H1 (cell line): Measurements from ENCODE around the gene NKAIN2. TPM values are rescaled to one million over a fixed set of nuclear protein-coding genes. Genes with fewer than 3 reads are reported as not detected.

Experiments used
- CTCF ChIA-PET: fragments of 300-600 bp; sonication (Branson Sonifier 250); formaldehyde crosslinking; loops from one replicate; lab custom pipeline; 2021; ENCODE audit not compliant: partially characterized antibody; lab: Charles Lee
- POLR2A ChIA-PET: fragments of 300-600 bp; sonication (Branson Sonifier 250); formaldehyde crosslinking; loops from one replicate; lab custom pipeline; 2021; ENCODE audit warnings: inconsistent platforms; ENCODE audit not compliant: partially characterized antibody; lab: Charles Lee
- DNase-seq, 2 experiments: peaks; one replicate each; pipeline versions ENCODE4 v3.0.0 to v3.0.0-alpha.2; 2010 to 2022; ENCODE audit warnings: low spot score in 2 of 2, low read depth in 1 of 2, mixed read lengths in 1 of 2
- FAIRE-seq: peaks from 2 replicates; lab custom pipeline; 2011; peaks lifted over from hg19 to GRCh38; lab: Jason Lieb, UNC
- H2AFZ ChIP-seq: 2 replicates; pipeline ENCODE4 v1.8.1; 2012; ENCODE audit warnings: low read length, inconsistent platforms
- H2AK5ac ChIP-seq: 2 replicates; pipeline ENCODE4 v1.6.1; 2013; ENCODE audit warnings: low read depth, low read length
- H2BK120ac ChIP-seq: replicated peaks from 2 replicates; pipeline ENCODE3; 2013; ENCODE audit warnings: low read depth, low read length, inconsistent platforms
- H2BK12ac ChIP-seq: 2 replicates; pipeline ENCODE4 v1.6.1; 2013; ENCODE audit warnings: low read depth, low read length
- H2BK15ac ChIP-seq: 2 replicates; pipeline ENCODE4 v1.6.1; 2013; ENCODE audit warnings: low read length
- H2BK20ac ChIP-seq: 2 replicates; pipeline ENCODE4 v1.6.1; 2013; ENCODE audit warnings: low read length
- H2BK5ac ChIP-seq: 2 replicates; pipeline ENCODE4 v1.6.1; 2013; ENCODE audit warnings: low read depth, low read length
- H3K14ac ChIP-seq: 2 replicates; pipeline ENCODE4 v1.6.1; 2013; ENCODE audit warnings: inconsistent platforms; ENCODE audit not compliant: insufficient read length
- H3K18ac ChIP-seq: 2 replicates; pipeline ENCODE4 v1.6.1; 2013; ENCODE audit warnings: low read length; ENCODE audit errors: extremely low read depth
- H3K23ac ChIP-seq: 2 replicates; pipeline ENCODE4 v1.6.1; 2013; ENCODE audit warnings: inconsistent platforms; ENCODE audit not compliant: insufficient read length
- H3K23me2 ChIP-seq: 2 replicates; pipeline ENCODE4 v1.6.1; 2013; ENCODE audit warnings: low read depth, low read length
- H3K27ac ChIP-seq: 2 replicates; pipeline ENCODE4 v1.6.1; 2011; ENCODE audit warnings: low read depth, low read length, inconsistent platforms
- H3K27me3 ChIP-seq, 4 experiments: replicated peaks in 1 of 4; 1 replicate in 1 of 4; 2 replicates in 3 of 4; pipeline versions ENCODE4 v1.6.1 to v1.8.1; 2011 to 2013; ENCODE audit warnings: low read length in 3 of 4, mild to moderate bottlenecking in 3 of 4, inconsistent platforms in 2 of 4, mixed read lengths in 2 of 4, moderate library complexity in 1 of 4; ENCODE audit not compliant: control insufficient read depth in 3 of 4, insufficient read depth in 3 of 4; ENCODE audit errors: extremely low read depth in 1 of 4
- H3K36me3 ChIP-seq, 4 experiments: 2 replicates each; pipeline versions ENCODE4 v1.6.1 to v1.8.1; 2011 to 2013; ENCODE audit warnings: mild to moderate bottlenecking in 4 of 4, low read length in 3 of 4, moderate library complexity in 2 of 4, control low read depth in 1 of 4, inconsistent platforms in 1 of 4; ENCODE audit not compliant: insufficient read depth in 4 of 4, control insufficient read depth in 2 of 4
- H3K4ac ChIP-seq: replicated peaks from 2 replicates; pipeline ENCODE3; 2013; ENCODE audit warnings: low read length, low read depth, mixed read lengths, inconsistent platforms; ENCODE audit not compliant: insufficient read length
- H3K4me1 ChIP-seq, 4 experiments: replicated peaks in 1 of 4; 1 replicate in 1 of 4; 2 replicates in 3 of 4; pipeline versions ENCODE4 v1.6.1 to v1.8.1; 2011 to 2013; ENCODE audit warnings: low read length in 3 of 4, inconsistent platforms in 2 of 4, mixed read lengths in 1 of 4; ENCODE audit not compliant: insufficient read depth in 4 of 4, control insufficient read depth in 3 of 4
- H3K4me2 ChIP-seq, 2 experiments: 2 replicates each; pipeline versions ENCODE4 v1.6.1 to v1.8.1; 2011 to 2013; ENCODE audit warnings: low read depth in 2 of 2, low read length in 2 of 2, control low read depth in 1 of 2, inconsistent platforms in 1 of 2, mild to moderate bottlenecking in 1 of 2; ENCODE audit not compliant: insufficient read depth in 1 of 2
- H3K4me3 ChIP-seq, 4 experiments: fragments of 200-600, 300-600 bp in 1 of 4; sonication (generic), shearing (Covaris generic), sonication (Bioruptor Twin) in 1 of 4; 2 replicates each; pipeline versions ENCODE4 v1.5.1 to v1.8.1; 2011 to 2016; ENCODE audit warnings: low read length in 4 of 4, low read depth in 3 of 4, control low read depth in 2 of 4, inconsistent platforms in 2 of 4, mild to moderate bottlenecking in 2 of 4, mixed read lengths in 1 of 4, moderate library complexity in 1 of 4; ENCODE audit not compliant: insufficient read depth in 2 of 4; ENCODE audit errors: extremely low read depth in 1 of 4
- H3K56ac ChIP-seq: replicated peaks from 2 replicates; pipeline ENCODE3; 2013; ENCODE audit warnings: low read depth, mild to moderate bottlenecking, mixed read lengths, low read length, inconsistent platforms; ENCODE audit not compliant: insufficient read length
- H3K79me1 ChIP-seq: 2 replicates; pipeline ENCODE4 v1.6.1; 2013; ENCODE audit warnings: low read depth, low read length, control low read depth
- H3K79me2 ChIP-seq, 2 experiments: 2 replicates each; pipeline versions ENCODE4 v1.6.1 to v1.8.1; 2012 to 2013; ENCODE audit warnings: low read length in 2 of 2, mild to moderate bottlenecking in 2 of 2, inconsistent platforms in 1 of 2; ENCODE audit not compliant: insufficient read depth in 2 of 2, control insufficient read depth in 1 of 2
- H3K9ac ChIP-seq, 4 experiments: replicated peaks in 1 of 4; 1 replicate in 1 of 4; 2 replicates in 3 of 4; pipeline versions ENCODE4 v1.6.1 to v1.8.1; 2011 to 2013; ENCODE audit warnings: low read depth in 3 of 4, low read length in 3 of 4, control low read depth in 2 of 4, mild to moderate bottlenecking in 2 of 4, moderate library complexity in 2 of 4, inconsistent platforms in 1 of 4; ENCODE audit errors: extremely low read depth in 1 of 4
- H3K9me3 ChIP-seq, 2 experiments: 2 replicates each; pipeline versions ENCODE4 v1.6.1 to v1.8.1; 2012 to 2013; ENCODE audit warnings: mild to moderate bottlenecking in 2 of 2, moderate library complexity in 2 of 2, control low read depth in 1 of 2, inconsistent platforms in 1 of 2, low read depth in 1 of 2, low read length in 1 of 2, mixed read lengths in 1 of 2; ENCODE audit not compliant: insufficient read depth in 2 of 2
- H4K20me1 ChIP-seq, 2 experiments: replicated peaks in 1 of 2; 2 replicates each; pipeline versions ENCODE3 to v1.8.1; 2011 to 2013; ENCODE audit warnings: inconsistent platforms in 2 of 2, low read length in 2 of 2, mild to moderate bottlenecking in 1 of 2; ENCODE audit not compliant: insufficient read depth in 2 of 2, control insufficient read depth in 1 of 2
- H4K5ac ChIP-seq: 2 replicates; pipeline ENCODE4 v1.6.1; 2013; ENCODE audit warnings: low read length, low read depth, mixed read lengths, inconsistent platforms; ENCODE audit not compliant: insufficient read length
- H4K8ac ChIP-seq: 2 replicates; pipeline ENCODE4 v1.8.0; 2013; ENCODE audit warnings: mild to moderate bottlenecking, moderate library complexity, low read length, inconsistent platforms; ENCODE audit not compliant: insufficient read depth; ENCODE audit errors: extremely low read depth
- H4K91ac ChIP-seq: replicated peaks from 2 replicates; pipeline ENCODE3; 2013; ENCODE audit warnings: low read length, mixed read lengths, inconsistent platforms; ENCODE audit not compliant: insufficient read length
- ATF3 ChIP-seq: IDR thresholded peaks from 2 replicates; pipeline ENCODE4 v1.6.1; 2011; ENCODE audit warnings: low read depth, mild to moderate bottlenecking, low read length; ENCODE audit not compliant: insufficient read depth
- CBX8 ChIP-seq: fragments of 300-800, 300-1000 bp; sonication (generic); IDR thresholded peaks from 2 replicates; pipeline ENCODE4 v1.7.1; 2016; ENCODE audit warnings: low read depth, low read length, borderline replicate concordance
- CTBP2 ChIP-seq: IDR thresholded peaks from 2 replicates; pipeline ENCODE4 v1.7.0; 2011; ENCODE audit warnings: borderline replicate concordance, mild to moderate bottlenecking, moderate library complexity, mixed read lengths, low read length; ENCODE audit not compliant: insufficient read depth, insufficient read length
- GABPA ChIP-seq: IDR thresholded peaks from 2 replicates; pipeline ENCODE4 v1.6.1; 2011; ENCODE audit warnings: mild to moderate bottlenecking, low read length, moderate library complexity, borderline replicate concordance; ENCODE audit not compliant: insufficient read depth
- KDM4A ChIP-seq: IDR thresholded peaks from one replicate; pipeline ENCODE4 v1.7.1; 2012; ENCODE audit warnings: low read depth, mild to moderate bottlenecking, moderate library complexity, low read length, inconsistent platforms; ENCODE audit not compliant: severe bottlenecking
- KDM5A ChIP-seq: fragments of 200-600 bp; IDR thresholded peaks from 2 replicates; pipeline ENCODE4 v1.7.1; 2012; ENCODE audit warnings: mild to moderate bottlenecking, low read length, inconsistent platforms, mixed read lengths
- POU5F1 ChIP-seq: IDR thresholded peaks from 2 replicates; pipeline ENCODE4 v1.6.1; 2011; ENCODE audit warnings: low read depth, mild to moderate bottlenecking, low read length, moderate library complexity
- SP1 ChIP-seq: IDR thresholded peaks from 2 replicates; pipeline ENCODE4 v1.6.1; 2011; ENCODE audit warnings: low read depth, low read length
- TBP ChIP-seq: IDR thresholded peaks from 2 replicates; pipeline ENCODE4 v1.6.1; 2011; ENCODE audit warnings: low read depth, low read length, improper control_type of control experiment
- TCF12 ChIP-seq: IDR thresholded peaks from 2 replicates; pipeline ENCODE4 v1.6.1; 2011; ENCODE audit warnings: low read depth, mild to moderate bottlenecking, low read length
- ZNF274 ChIP-seq: IDR thresholded peaks from 2 replicates; pipeline ENCODE4 v1.7.0; 2012; ENCODE audit warnings: low read length, borderline replicate concordance; ENCODE audit errors: extremely low read depth
- WGBS, 2 experiments: shearing (Covaris generic) in 1 of 2; methylation state at CpG; one replicate each; pipeline versions ENCODE4 v1.1.6 to v1.1.7; 2013 to 2015; ENCODE audit warnings: low lambda C conversion rate in 2 of 2, mixed read lengths in 2 of 2, inconsistent platforms in 1 of 2, low coverage in 1 of 2, missing lambda C conversion rate in 1 of 2; ENCODE audit not compliant: insufficient replicate concordance in 2 of 2, insufficient coverage in 1 of 2, insufficient read length in 1 of 2; ENCODE audit errors: extremely low coverage in 1 of 2, missing lambda C conversion rate in 1 of 2; 5-methylcytosine and 5-hydroxymethylcytosine counted together
- polyA plus RNA-seq, 7 experiments: library from polyadenylated mRNA; depleted of rRNA in 3 of 7; stranded (reverse) in 5 of 7; unstranded in 2 of 7; fragments of >200 nt in 5 of 7; fragments of 200-250 nt in 2 of 7; gene quantifications; 1 replicate in 5 of 7; 2 replicates in 1 of 7; 4 replicates in 1 of 7; pipeline versions ENCODE4 v1.2.1 to v1.2.3, GENCODE V29; 2011 to 2013; ENCODE audit warnings: missing spikeins in 2 of 7, mixed read lengths in 2 of 7
- total RNA-seq: library from RNA; stranded (reverse); fragmentation: NEBNext Ultra II Directional; extraction: Animal tissue kit (Norgen Biotek cat#: 25700); gene quantifications from 2 replicates; pipeline ENCODE4 v1.2.1, GENCODE V29; 2021
- TF ChIP-seq, protein P1 (sequence below), 3 experiments: IDR thresholded peaks; 1 replicate in 2 of 3; 2 replicates in 1 of 3; pipeline versions ENCODE4 v1.5.1 to v1.6.1; 2011; ENCODE audit warnings: low read length in 3 of 3, mild to moderate bottlenecking in 3 of 3, inconsistent platforms in 2 of 3, low read depth in 1 of 3, moderate library complexity in 1 of 3; ENCODE audit not compliant: insufficient read depth in 1 of 3; ENCODE audit errors: control extremely low read depth in 1 of 3

NKAIN2 gene
- total and polyA plus RNA-seq, 2 of the 8 experiments (the other 6 are each of a cell fraction or from before 2014, with no cell fraction given) = 0.20 to 0.34 TPM

- no peaks in the 10 kb centered on the region for H3K36me3 ChIP-seq
- no peaks in the 10 kb centered on the region for H3K4me1 ChIP-seq
- no peaks in the 10 kb centered on the region for H3K79me2 ChIP-seq
- DNase-seq = no peak
- H3K14ac ChIP-seq = no peak overlapping the region
- no peak overlapping the region for H2AFZ ChIP-seq
- H2BK15ac ChIP-seq = no peak overlapping the region
- H2BK12ac ChIP-seq = no peak overlapping the region
- ChIA-PET CTCF (no interaction called here), POLR2A (no interaction called here)
- H2BK20ac ChIP-seq = no peak overlapping the region
- no peak overlapping the region for H4K8ac ChIP-seq
- WGBS, 2 experiments = 89% methylated on average over 2 of the region's 2 CpGs; no CpG with 5 or more reads in 1 of the 2 experiments
- no peak overlapping the region for H3K9ac ChIP-seq
- no peak overlapping the region for H3K4me3 ChIP-seq
- no peaks in the 10 kb centered on the region for H4K20me1 ChIP-seq
- no peak overlapping the region for H2BK120ac ChIP-seq
- no peaks in the 10 kb centered on the region for H3K9me3 ChIP-seq
- H3K79me1 ChIP-seq = no peaks in the 10 kb centered on the region
- H3K4me2 ChIP-seq = no peak overlapping the region
- H2AK5ac ChIP-seq = no peak overlapping the region
- H3K27me3 ChIP-seq = no peaks in the 10 kb centered on the region
- FAIRE-seq = no peak
- H3K18ac ChIP-seq = no peak overlapping the region
- no peak overlapping the region for H3K27ac ChIP-seq
- no peak overlapping the region for H4K5ac ChIP-seq
- H3K23ac ChIP-seq = no peak overlapping the region
- no peak overlapping the region for H2BK5ac ChIP-seq
- no peak overlapping the region for H3K56ac ChIP-seq
- no peak overlapping the region for H4K91ac ChIP-seq
- no peak overlapping the region for H3K4ac ChIP-seq
- H3K23me2 ChIP-seq = no peaks in the 10 kb centered on the region
- no peak for TF ChIP-seq POU5F1
- TF ChIP-seq CBX8 = no peak
- no peak for TF ChIP-seq ZNF274
- TF ChIP-seq SP1 = no peak
- no peak for TF ChIP-seq TBP
- no peak for TF ChIP-seq GABPA
- no peak for TF ChIP-seq CTBP2
- TF ChIP-seq, protein P1, sequence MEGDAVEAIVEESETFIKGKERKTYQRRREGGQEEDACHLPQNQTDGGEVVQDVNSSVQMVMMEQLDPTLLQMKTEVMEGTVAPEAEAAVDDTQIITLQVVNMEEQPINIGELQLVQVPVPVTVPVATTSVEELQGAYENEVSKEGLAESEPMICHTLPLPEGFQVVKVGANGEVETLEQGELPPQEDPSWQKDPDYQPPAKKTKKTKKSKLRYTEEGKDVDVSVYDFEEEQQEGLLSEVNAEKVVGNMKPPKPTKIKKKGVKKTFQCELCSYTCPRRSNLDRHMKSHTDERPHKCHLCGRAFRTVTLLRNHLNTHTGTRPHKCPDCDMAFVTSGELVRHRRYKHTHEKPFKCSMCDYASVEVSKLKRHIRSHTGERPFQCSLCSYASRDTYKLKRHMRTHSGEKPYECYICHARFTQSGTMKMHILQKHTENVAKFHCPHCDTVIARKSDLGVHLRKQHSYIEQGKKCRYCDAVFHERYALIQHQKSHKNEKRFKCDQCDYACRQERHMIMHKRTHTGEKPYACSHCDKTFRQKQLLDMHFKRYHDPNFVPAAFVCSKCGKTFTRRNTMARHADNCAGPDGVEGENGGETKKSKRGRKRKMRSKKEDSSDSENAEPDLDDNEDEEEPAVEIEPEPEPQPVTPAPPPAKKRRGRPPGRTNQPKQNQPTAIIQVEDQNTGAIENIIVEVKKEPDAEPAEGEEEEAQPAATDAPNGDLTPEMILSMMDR (IDR thresholded peaks at IDR 0.05; ENCODE audit: control extremely low read depth in 1 of 3, insufficient read depth in 1 of 3, low read depth in 1 of 3, low read length in 3 of 3) = no peak
- TF ChIP-seq TCF12 = no peak
- no peak for TF ChIP-seq KDM5A
- TF ChIP-seq KDM4A = no peak
- TF ChIP-seq ATF3 = no peak
Observed at GRCh38 chr6:124205921-124206320, 402.3 kb downstream of the NKAIN2 start.
